NOMO-1 treated with dmso at 0.1 percent for 144 hours (cell line): ENCODE measurements around the gene LDLRAD4.
A peak's percentile ranks its signal among the peaks of the same experiment; 100 is the strongest.

ENCODE experiments used
- DNase-seq: peaks from one replicate; lab custom pipeline; 2025; ENCODE audit not compliant: unreplicated experiment; lab: John Stamatoyannopoulos, UW

The LDLRAD4 gene

DNA sequence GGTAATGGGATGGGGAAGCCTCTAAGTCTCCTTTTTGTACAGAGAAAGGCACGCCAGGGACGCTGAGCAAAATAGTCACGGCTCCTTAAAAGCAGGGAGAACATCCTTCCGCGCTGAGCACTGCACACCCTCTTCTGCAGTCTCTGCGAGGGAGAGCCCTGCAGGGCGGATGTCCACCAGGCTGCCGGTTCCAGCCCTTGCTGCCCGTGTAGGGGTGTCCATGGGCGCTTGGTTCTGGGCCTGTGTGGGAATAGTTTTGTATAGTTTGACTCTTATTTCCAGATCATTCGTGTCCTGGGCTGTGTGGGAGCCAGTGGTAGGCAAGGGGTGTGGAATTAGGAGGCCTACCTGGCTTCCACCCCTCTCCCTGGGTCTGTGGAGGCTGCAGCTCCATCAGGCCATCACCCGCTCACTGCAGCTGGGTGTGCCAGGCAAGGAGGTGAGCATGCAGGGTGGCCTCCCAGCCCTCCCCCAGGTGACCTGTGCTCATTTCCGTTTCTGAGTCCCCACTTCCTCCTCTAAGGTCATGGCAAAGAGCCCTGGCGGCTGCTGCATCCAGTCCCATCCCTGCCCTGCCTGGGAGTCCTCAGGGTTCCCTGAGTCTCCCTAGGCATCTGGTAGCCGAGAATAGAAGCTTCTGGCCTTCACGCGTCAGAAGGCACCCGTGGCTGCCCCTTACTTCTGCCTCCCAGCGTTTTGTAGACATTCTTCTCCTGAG lies 202.6 kb downstream of the LDLRAD4 start:
- DNase-seq, result no peak

DNA sequence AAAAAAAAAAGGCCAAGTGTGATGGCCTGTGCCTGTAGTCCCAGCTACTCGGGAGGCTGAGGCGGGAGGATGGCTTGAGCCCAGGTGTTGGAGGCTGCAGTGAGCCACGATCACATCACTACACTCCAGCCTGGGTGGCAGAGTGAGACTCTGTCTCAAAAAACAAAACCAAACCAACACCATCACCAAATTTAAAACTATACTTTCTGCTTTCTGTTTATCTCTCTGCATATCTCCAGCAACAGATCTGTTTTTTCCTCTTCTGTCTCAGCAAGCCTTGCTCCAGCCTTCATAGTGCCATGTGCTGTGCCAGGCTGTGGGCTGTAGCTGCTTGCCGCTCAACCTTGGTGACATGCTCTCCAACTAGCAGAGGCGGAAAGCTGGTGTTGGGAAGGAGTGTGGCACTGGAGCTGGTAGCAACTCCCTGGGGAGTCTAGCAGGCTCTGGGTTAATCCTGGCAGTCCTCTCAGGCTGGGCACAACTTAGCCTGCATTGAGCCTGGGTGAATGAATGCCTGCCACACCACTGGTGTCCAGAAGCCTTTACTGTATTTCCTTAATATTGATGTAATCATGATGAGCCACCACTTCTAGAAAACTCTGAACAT lies 204.1 kb downstream of the LDLRAD4 start:
- no peak for DNase-seq

DNA sequence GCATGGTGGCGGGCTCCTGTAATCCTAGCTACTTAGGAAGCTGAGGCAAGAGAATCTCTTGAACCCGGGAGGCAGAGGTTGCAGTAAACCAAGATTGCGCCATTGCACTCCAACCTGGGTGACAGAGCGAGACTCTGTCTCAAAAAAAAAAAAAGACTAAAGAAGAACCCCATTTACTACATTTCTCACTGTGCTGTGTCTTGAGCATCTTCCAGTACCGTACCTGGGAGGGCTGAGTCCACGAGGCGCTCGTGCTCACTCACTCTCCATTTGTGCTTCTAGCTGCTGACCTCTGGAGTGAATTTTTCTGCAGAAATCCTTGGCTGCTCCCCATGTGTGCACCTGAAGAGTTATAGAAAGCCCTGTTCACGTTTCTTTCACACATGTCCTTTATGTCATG lies 204.8 kb downstream of the LDLRAD4 start:
- DNase-seq, result no peak

DNA sequence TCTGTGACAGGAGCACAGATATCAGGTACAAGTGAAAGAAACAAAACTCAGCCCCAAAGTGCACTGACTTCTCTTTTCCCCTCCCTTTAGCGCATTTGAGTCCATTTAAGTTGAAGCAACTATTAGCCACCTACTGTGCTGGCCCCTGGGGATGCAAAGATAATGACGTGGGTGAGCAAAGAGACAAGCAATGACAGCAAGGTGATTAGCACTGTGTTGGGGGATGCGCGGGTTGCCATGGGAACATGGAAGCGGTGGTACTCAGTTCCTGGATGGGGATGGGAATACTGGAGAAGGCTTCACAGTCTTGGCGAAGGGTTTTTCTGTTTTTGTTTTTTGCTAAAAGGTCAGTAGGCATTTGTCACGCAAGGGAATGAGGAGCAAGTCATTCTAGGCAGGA lies 205.8 kb downstream of the LDLRAD4 start:
- no peak for DNase-seq

DNA sequence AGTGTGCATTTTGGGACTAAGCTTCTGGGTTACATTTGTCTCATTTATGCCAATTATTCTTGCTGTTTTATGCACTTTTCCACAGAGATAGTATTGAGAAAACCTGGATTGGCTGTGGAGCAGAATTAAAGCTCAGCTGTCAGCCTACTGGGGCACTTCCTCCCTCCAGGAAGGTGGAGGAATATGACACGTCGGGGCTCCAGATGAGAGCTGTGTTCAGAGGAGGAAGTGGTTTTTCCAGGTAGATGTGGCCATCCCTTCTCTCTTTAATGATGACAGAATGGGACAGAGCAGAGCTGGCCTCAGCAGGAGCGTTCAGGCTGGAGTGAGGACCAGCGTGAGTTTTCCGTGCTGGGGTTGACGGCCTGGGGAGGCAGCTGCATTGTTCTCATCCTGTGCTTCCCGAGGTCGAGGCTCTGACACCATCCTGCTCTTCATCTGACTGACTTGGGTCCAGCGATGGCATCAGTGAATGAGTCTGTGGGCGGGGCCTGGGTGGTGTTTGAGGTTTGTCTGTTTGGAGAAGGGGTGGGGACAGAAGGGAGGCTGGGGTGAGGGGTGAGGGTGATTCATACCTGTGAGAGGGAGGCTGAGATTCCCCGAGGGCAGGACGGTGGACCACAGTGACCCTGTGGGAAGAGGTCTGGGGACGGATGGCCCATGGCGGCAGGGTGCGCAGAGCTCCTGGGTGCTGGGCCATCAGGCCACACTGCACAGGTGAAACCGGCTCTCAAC lies 207.0 kb downstream of the LDLRAD4 start:
- no peak for DNase-seq

DNA sequence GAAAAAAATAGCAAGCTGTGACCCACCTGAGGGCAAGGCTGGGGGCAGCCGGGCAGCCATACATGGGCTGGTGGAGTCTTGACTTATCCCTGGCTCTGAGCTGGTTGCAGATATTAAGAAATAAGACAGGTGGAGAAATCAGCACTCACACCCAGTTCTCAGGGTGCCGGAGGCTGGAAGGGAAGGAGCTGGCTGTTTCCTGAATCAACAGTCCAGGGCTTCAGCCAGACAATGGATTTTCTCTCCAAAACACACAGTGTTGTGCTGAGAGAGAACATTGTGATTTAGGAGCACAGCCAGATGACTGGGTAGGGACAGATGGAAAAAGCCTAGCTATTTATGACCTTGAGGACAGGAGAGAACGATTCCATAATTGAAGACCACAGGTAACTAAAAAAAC lies 208.8 kb downstream of the LDLRAD4 start:
- no peak for DNase-seq

DNA sequence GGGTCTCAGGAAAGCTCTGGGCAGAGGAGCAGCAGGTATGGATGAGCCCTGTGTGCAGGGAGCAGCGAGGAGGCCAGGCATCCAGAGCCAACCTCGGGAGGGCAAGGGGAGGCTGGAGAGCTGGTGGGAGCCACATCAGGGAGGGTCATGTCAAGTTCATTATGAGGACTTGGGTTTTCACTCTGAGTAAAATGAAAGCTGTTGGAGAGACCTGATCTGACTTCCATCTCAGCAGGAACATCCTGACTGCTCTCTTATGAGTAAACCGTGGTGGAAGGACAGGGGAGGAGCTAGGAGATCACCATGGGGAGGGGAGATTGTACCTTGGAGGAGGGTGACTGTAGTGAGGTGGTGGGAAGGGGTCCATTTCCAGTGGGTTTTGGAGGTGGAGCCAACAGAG lies 209.8 kb downstream of the LDLRAD4 start:
- DNase-seq, result no peak

DNA sequence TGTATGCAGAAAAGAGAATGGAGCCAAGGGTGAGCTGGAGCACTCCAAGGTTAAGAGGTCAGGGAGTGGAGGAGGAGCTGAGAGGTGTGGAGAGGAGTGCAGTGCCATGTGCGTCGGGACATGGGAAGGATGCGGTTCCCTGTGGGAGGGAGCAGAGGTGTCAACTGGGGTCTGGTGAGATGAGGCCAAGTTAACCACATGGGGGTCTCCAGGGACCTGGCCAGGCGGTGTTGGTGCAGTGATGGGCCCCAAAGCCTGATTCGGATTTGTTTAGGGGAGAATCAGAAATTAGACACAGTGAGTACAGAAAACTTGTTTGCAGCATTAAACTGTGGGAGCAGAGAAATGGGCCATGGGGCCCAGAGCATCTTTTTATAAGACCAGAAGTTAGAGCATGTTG lies 210.5 kb downstream of the LDLRAD4 start:
- DNase-seq, result no peak

DNA sequence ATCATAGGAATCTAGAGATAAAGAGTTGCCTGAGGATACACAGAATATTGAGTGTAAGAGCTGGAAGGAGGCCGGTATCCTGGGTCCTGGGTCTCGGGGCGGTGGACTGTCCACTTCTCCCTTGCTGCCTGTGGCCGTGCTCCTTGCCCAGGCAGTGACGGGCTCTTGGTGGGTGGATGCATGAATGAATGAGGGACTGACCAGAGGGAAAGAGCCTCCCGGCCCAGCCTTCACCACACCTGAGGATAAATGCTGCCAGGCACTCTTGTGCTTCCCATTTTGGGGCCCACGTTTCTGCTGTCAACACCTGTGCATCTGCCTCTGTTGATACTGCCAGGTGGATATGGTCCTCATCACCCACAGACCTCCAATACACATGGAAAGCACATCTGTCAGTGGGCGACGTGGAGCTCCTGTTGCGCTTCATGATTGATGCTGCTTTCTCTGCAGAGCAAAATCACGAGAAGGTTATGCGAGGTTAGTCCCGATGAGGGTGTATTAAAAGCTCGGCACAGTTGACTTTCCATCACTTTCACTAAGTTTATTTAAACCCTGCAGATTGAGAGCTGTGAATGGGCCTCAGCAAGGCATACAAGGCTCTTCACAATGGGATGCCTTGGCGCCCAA lies 211.4 kb downstream of the LDLRAD4 start:
- DNase-seq, result no peak

DNA sequence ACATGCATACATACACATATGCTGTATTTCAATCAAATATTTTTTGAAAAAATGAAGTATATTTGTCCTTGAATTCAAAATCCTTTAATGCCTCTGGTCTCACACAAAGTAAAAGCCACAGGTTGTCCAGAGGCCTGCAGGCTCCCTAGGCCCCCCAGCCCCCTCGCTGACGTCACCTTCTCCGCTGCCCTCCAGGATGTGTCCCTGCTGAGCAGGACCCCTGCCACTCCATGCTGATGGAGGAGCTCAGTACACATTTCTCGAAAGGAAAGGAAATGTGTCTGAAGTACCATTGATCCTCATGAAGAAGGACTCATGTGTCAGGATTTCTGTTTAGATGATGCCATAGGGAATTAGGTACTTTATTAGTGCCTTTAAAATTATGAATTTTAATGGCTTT lies 212.1 kb downstream of the LDLRAD4 start:
- no peak for DNase-seq

DNA sequence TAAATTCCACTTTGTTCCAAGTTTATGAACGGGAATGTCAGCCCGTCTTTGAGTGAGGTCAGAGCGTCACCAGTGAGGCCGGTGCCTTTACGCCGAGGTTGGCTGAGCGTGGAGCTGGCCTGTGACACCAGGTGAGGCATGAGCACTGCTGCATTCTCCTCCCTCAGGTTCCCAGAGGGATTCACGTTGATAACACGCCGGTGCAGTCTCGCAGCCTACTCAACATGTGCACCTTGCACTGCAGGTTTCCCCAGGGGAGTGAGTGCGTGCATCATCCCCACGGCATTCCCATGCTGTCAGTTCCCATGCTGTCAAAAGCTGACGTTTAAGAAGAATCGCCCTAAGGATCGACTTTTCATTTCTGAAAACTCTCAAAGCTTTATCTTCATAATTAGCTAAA lies 213.3 kb downstream of the LDLRAD4 start:
- no peak for DNase-seq

DNA sequence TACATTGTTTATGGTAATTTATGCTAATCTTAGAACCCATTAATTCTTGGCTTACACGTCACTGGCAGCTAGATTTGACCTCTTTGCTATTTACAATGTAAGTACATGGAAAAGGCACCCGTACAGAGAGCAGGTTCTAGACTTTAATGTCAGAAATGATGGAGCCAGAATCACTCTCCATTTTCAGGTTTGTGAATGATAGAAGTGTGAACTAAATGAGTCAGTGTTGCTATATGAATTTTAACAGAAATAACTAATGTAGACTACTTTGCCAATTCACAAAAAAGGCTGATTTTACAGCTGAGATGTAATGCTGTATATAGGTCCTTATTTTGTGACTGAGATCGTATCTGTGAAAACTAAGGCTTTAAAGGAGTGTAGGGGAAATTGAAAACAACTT lies 214.6 kb downstream of the LDLRAD4 start:
- no peak for DNase-seq

DNA sequence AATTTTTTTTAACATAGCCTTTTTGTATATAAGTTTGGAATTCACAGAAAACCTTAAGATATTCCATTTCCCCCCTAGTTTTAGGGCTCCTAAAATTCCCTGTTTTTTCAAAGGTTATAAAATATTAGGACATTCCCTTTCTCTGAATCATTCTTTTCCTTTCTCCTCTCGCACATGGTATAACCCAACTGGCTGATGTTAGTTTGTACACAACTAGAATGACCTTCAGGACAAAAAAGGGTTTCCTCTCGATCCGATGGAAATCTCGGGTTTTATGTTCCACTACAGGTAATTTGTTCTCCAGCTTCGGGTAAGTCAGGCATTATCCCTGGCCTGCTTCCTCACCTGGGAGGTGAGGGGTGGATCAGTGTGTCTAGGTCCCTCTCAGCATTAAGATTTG lies 215.1 kb downstream of the LDLRAD4 start:
- no peak for DNase-seq

DNA sequence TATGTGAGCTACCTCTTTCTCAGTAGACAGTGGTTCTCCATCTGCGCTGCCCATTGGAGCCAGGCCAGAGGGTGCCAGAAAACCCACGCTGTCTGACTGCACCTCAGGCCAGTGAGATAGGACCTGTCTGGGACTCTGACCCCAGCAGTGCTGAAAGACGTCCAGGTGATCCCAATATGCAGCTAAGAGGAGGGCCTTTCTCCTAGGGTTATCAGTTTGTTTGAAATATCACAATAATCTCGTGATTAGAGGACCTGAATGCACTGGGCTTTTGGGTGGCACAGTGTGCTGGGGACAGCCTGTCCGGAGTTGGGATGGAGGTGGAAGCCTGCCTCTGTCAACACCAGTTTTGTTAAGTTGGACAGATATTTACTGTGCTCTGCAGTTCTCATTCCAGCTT lies 216.3 kb downstream of the LDLRAD4 start:
- DNase-seq, result no peak

DNA sequence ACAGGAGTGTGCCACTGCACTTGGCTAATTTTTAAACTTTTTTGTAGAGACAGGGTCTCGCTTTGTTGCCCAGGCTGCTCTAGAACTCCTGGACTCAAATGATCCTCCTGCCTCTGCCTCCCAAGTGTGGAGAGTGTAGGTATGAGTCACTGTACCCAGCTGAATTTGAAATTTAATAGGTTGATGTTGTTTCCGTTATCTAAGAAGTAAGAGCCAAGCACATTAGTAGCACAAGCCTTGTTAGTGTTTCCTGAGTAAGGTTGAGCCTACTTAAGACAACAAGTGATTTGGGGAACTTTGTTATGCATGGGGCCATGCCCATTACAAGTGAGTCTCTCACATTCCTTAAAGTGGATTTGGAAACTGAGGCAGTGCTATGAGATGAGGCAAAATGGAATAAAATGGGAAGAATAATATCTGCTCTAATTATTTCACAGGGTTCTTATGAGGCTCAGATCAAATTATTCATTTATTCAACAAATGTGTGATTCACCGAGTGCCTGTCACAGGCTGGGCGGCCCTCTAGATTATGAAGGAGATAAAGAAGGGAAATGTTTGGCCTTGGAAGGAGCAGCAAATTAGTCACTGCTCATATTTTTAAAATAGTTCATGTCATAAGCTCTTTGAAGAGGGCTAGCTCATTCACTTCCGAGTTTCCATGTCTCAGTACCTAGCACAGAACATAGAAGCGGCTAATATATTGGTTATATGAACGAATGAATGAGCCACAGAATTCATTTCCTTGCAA lies 217.2 kb downstream of the LDLRAD4 start:
- DNase-seq, result no peak

DNA sequence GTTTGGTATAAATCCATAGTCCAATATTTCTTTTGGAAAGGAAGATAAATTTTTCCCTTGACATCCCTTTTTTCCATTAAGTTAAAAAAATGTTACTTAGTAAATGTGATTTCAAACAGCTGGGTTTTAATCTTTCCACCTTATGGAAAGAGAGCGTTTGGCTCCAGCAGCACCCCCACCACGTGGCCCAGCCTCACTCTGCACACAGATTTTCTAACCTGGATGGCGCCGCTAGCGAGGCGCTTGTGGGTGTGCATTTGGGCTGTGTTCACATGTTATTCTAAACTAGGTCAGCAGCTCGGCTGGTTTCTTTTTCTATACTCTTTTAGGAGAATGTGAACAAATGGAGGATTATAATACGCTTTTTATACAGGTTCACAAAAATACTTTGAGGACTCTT lies 218.0 kb downstream of the LDLRAD4 start:
- no peak for DNase-seq

DNA sequence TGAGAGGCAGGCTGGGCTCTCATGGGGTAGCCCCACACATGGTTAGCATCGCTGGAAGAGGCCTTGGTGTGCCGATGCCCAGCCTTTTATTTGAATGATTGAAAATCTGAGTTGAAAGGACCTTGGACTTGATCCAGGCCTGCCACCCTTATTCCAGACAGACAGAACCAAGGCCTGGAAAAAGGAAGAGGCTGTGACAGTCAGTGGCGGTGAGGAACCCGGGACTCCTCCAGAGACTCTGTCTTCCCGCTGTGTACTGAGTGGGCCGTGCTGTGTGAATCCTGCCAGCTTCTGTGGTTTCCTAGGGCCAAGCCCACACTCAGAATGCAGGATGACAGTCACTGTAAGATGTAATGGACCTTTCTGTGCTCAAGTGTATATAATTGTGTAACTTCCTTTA lies 218.5 kb downstream of the LDLRAD4 start:
- peak; percentile 20 for DNase-seq

DNA sequence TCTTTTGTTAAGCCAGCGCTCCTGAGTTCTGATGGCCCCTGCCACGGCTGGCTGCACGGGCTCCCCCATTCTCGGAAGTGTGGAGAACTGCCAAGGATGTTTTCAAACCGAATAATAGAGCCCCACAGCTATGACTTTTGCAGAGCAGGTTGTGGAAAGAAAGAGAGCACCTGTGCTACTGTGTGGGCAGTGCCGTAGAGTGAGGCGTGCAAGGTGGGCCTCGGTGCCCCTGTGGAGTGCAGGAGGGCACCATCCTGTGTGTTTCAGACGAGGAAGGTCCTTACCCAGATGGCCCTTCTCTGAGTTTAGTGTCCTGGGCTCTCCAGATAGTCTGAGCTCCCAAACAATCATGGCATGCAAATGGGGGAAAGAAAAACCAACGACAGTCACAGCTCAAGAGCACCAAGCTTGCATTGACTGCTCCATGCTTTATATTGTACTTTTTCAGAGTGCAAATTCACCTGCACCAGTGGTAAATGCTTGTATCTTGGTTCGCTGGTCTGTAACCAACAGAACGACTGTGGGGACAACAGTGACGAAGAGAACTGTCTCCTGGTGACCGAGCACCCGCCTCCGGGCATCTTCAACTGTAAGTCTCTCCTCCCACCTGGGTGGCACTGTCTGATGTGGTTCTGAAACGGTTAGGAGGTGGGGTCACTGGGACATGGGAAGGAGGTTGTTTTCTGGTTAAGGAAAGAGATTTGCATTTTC lies 219.4 kb downstream of the LDLRAD4 start:
- DNase-seq, result no peak

DNA sequence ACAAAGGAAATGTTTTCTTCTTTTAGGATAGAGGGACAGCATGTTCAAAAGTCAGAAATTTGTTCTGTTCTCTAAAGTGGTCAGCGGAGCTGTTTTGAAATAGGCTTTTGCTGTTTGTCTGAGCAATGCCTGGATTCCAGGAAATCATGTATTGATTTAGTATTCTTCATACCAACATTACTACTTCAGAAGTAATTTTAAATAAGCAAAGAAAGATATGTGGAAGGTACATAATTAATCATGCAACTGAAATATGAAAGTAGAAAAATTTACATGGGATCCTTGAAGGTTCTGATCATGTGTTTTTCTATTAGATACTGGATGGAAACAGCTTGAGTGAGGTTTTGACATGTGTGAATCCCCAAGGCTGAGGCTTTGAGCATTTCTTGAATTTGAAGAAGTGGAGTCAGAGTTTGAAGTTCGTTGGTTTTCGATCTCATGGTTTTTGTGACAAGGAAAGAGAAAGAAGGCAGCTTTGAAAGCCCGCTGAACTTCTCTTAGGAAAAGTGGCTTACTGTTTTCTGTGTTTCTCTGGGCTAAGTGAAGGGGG lies 220.0 kb downstream of the LDLRAD4 start:
- DNase-seq, result no peak

DNA sequence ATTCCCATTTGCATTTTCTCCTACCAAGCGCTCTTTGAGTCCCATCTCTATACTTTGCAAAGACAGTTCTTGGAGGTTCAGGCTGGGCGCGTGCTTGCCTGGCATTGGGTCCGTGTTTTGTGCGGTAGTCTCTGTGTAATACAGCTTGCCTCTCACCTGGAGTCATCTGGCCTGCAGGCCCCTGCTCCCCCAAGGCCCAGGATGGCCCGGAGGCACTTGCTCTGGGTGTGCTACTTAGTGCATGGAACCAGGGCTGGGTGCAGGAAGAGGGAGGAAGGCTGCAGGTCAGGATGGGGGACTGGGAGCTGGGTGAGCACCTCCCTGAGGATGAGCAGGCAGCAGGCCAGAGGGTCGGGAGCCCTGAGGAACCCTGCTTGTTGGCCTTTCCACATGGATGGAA lies 220.9 kb downstream of the LDLRAD4 start:
- no peak for DNase-seq
